HEK293T (cell line): ENCODE results near the gene SCMH1.

Experiments
- HDGF ChIP-seq: fragments of 450-650 bp; IDR thresholded peaks from 2 replicates; pipeline ENCODE4 v1.6.1; 2017; ENCODE audit warnings: antibody characterized with exemption, borderline replicate concordance
- SP1 ChIP-seq: fragments of 450-650 bp; IDR thresholded peaks from 2 replicates; pipeline ENCODE4 v1.6.1; 2017
- TARDBP ChIP-seq: fragments of 450-650 bp; IDR thresholded peaks from 2 replicates; pipeline ENCODE4 v1.6.1; 2016
- TF ChIP-seq, protein P1 (sequence below): fragments of 450-650 bp; IDR thresholded peaks from 2 replicates; pipeline ENCODE4 v1.6.1; 2016

DNA sequence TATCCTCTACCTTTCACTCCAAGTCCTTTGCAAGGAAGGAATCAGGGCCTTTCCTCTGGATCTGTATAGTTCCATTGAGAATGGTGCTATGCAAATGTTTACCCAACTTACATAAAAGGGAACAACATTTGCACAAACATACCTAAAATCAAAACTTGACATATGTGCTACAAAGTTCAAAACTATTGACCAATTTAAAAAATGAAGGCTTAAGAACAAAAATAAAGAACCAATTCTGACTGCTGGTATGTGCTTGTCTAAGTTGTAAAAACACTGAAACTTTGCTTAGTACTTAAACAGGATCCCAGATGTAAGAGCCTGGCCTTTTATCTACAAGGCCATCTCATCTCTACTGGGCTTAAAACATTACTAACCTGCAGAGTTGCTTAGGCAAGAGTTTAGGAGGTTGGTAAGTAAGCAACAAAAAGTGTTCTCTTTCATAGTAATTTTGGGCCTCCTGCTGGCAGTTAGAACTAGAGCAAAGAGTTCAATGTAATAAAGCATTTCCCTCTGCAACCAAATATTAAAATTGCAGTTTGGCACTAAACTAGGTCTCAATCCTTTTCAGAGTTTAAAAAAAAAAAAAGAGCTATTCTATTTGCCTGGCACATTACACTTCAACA, 2.0 kb downstream of the SCMH1 start:
- TF ChIP-seq SP1 (no peak), TARDBP (no peak), HDGF (no peak)
- TF ChIP-seq, protein P1, sequence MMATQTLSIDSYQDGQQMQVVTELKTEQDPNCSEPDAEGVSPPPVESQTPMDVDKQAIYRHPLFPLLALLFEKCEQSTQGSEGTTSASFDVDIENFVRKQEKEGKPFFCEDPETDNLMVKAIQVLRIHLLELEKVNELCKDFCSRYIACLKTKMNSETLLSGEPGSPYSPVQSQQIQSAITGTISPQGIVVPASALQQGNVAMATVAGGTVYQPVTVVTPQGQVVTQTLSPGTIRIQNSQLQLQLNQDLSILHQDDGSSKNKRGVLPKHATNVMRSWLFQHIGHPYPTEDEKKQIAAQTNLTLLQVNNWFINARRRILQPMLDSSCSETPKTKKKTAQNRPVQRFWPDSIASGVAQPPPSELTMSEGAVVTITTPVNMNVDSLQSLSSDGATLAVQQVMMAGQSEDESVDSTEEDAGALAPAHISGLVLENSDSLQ = no peak
